UCSD-AML1 (cell line): Measurements from ENCODE around the gene MTERF4.

Source experiments
- DNase-seq: peaks from one replicate; lab custom pipeline; 2025; ENCODE audit not compliant: unreplicated experiment; lab: John Stamatoyannopoulos, UW

MTERF4 gene

DNA sequence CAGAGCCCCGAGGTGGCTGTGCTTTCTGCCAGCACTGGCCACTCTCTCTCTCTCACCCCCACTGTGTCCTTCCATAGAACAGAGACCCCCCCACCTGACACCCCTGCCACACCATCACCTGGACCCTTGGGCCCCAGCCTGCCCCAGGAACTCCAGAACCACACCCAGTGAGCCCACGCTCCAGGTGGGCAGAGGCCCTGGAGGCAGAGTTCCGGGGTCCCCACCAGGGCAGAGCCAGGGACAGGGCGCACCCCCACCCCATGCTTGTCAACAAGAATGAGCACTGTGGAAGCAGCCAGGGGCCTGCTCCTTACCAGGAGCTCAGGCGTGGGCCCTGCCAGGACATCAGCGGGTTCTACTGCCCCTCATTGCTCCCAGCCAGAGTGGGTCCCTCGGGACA, 32.6 kb upstream of the MTERF4 start:
- no peak for DNase-seq

GRCh38 chr2:241133436-241133820, 31.3 kb upstream of the MTERF4 start:
- DNase-seq: no peak

DNA sequence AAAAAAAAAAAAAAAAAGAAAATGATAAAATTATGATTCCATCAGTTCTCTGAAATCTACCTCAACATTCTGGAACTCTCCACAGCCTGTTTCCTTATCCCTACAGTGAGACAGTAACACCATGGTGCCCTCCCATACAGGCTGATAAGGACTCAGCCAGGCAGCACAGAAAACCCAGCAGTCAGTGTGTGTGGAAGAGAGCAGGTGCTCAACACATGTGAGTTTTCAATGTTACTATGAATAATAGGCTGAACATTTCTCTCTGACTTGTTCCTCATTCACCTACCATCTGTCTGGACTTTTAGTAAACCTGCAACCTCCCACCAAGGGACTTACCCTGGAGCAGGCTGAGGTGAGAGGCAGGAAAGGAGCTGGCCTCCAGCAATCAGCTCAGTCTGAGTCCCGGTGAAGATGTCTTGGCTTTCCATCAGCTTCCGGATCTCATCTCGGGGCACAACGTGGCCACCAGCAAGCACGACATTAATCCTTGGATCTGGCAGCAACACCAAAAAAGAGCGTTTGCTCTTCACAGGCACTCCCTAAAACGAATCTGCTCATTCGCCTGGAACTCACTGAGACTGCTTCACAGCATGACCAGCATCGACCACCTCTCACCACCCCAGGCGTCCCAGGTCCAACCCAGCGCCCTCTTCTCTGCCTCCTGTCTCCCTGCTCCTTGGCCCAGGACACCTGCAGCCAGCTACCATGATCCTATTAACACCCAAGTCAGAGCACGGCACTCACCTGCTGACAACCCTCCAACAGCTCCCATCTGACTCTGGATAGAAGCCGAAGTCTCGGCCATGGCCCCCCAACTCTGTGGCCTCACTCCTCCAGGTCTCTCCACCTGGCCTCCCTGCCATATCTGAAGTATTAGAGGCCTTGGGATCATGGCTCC, 30.7 kb upstream of the MTERF4 start:
- DNase-seq: no peak

DNA sequence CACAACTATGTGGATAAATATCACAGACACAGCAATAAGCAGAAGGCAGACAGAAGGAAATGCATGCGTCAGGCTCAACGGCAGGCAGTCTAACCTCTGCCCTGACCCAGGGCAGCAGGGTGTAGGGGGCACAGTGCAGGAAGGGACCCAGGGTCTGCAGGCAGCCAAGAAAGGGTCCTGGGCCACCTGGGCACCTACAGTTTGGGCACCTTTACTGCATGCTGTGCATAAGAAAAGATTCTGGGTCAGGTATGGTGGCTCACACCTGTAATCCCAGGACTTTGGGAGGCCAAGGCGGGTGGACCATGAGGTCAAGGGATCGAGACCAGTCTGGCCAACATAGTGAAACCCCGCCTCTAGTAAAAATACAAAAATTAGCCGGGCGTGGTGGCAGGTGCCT, 29.4 kb upstream of the MTERF4 start:
- DNase-seq: no peak

DNA sequence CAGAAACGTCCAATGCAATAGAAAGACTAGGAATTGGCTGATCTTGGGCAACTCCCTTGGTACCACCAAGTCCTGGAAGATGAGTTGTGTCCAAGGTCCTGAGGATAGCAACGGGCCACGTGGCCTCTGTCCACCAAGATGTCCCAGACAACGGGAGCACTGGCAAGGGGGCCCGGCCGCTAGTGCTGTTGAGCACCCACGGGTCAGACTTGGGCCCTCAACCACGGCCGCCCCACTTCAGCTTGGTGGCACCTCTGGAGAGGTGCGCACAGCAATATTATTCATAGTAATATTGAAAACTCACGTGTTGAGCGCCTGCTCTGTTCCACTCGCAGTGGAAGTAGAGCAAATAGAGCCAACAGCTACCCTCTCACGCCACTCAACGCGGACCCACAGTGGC, 28.2 kb upstream of the MTERF4 start:
- DNase-seq: no peak

DNA sequence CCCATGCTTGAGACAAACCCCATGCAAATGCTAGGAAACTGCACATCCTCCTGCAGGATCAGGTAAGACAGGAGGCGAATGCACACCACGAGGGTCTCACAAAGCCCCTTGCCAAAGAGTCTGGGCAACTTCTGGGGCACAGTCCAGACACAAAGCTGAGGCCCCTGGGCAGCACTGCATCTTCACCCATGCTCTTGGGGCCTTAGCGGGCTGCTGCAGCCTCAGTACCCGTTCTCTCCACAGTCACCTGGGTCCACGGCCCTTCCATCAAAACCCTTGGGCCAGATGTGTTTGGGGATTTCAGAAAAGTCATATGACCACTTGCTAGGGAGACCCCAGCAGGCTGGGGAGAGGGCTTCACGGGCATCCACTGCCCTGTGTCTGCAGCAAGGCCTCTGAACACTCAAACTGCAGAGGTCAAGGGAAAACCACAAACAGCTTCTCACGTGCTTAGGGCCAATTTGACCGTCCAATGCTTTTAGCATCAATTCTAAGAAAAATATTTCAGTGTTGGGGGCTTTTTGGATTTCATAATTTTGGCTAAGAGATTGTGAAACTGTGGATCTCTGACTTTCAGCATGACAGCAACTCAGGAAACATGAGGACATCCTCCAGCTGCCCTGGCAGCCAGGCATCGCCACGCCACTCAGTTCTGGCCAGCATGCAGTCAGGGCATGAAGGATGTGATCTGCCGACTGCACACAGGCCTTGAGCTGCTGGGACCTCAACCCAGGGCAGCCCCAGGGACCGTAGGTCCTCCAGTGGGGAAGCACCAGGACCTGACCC, 27.2 kb upstream of the MTERF4 start:
- no peak for DNase-seq

DNA sequence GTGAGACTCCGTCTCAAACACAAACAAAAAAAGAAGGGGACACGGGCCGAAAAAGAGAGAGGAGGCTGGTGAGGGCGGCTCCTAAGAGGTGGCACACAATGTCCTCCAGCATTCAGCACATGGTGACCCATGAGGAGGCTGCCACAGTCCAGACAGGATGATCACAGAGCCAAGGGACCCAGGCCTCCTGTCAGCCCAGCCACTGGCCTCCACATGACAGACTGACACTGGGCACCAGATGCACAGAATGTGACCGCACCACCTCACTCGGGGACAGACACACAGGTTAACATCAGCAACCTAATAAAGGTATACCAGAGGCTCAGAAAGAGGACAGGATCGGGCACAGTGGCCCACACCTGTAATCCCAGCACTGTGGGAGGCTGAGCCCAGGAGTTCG, 26.2 kb upstream of the MTERF4 start:
- DNase-seq: no peak

DNA sequence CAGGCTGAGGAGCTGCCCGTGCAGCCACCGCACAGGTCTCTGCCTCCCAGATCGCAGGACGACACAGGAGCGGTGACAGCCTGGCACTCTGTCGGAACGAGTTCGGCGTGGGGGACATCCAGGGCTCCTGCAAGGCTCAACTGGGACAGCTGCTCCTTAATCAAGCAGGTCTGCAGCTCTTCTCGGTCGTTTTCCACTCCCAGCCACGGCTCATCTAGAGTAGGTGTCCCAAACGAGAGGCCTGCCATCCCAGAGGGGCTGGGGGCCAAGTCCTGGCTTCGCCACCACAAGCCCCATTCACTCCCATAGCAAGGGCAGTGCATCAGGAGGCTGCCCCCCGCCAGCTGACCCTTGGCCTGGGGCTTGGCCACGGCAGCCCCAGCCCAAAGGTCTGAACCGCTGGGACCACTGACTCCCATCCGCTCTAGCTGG, 24.7 kb upstream of the MTERF4 start:
- no peak for DNase-seq

DNA sequence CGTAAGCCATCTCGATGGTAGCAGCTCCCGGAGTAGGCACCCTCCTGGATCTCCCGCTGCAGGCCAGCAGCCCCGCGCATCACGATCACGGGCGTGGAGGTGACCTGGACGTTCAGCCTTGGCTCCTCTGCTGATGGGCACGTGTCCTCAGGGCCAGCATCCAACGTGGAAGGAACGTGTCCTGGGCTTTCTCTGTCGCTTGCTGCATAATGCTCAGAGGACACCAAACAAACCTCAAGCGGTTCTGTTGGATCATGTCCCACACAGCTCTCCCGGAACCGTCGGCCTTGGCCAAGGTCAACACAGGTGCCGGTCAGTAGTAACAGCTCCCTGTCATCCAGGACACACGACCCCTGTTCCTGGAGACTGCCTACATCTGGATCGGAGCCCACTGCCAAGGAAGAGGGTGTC, 24.1 kb upstream of the MTERF4 start:
- no peak for DNase-seq

DNA sequence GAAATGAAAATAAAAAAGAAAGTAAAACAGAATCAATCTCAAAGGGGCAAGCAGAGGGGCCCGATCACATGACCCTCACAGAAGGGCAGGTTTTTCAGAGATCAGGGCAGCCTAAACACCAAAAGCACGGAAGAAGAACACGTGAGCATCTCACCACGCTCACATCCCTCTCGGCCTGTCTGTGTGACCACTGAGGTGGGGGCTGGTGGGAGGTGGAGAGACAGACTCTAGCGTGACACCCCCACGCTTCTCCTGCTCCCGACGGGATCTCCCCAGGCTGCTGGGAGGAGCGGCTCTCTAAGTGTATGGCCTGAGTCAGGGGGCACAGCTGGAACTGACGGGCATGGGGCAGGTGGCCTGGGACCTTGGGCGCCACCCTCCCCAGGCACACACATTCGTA, 23.5 kb upstream of the MTERF4 start:
- no peak for DNase-seq

DNA sequence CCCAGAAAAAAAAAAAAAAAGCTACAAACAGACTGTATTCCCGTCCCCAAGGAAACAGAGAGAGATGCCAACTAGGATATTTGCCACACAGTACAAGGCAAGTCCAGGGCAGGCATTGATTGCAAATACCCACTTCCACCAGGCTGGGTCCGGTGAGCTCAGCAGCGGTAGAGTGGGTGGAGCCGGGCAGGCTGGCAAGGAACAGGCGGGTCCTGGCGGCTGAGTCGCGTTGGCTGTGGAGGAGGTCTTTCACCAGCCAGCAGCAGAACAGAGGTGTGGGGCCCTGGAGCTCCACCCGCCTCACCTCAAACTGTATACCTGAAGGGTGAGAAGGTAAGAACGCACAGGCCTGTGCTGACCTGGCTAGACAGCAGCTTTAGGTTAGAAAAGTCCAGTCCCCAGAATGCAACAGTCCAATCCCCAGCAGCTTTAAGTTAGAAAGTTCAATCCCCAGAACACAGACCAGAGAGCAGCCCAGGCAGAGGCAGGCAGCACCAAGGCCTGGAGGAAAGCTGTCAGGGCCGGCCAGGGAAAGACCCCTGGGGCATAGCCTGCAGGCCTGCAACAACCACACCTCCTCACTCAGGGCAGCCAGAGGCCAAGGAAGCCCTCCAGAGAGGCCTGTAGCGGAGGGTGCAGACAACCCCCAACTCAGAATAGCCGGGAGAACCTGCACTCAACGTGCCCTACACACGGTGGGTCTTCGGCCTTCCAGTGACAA, 21.9 kb upstream of the MTERF4 start:
- no peak for DNase-seq

- no peak for DNase-seq
Measured at GRCh38 chr2:241122376-241123002, 20.4 kb upstream of the MTERF4 start.

GRCh38 chr2:241121008-241121407, 18.9 kb upstream of the MTERF4 start:
- no peak for DNase-seq

DNA sequence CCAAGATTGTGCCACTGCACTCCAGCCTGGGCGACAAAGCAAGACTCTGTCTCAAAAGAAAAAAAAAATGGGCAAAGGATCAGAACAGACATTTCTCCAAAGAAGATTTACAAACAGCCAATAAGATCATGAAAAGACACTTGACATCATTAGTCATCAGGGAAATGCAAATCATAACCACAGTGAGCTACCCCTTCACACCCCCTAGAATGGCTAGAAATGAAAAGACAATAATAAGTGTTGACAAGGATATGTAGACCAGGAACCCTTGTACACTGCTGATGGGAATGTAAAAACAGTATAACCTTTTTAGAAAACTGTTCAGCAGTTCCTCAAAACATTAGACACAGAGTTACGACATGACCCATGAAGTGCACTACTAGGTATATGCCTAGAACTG, 18.4 kb upstream of the MTERF4 start:
- no peak for DNase-seq

DNA sequence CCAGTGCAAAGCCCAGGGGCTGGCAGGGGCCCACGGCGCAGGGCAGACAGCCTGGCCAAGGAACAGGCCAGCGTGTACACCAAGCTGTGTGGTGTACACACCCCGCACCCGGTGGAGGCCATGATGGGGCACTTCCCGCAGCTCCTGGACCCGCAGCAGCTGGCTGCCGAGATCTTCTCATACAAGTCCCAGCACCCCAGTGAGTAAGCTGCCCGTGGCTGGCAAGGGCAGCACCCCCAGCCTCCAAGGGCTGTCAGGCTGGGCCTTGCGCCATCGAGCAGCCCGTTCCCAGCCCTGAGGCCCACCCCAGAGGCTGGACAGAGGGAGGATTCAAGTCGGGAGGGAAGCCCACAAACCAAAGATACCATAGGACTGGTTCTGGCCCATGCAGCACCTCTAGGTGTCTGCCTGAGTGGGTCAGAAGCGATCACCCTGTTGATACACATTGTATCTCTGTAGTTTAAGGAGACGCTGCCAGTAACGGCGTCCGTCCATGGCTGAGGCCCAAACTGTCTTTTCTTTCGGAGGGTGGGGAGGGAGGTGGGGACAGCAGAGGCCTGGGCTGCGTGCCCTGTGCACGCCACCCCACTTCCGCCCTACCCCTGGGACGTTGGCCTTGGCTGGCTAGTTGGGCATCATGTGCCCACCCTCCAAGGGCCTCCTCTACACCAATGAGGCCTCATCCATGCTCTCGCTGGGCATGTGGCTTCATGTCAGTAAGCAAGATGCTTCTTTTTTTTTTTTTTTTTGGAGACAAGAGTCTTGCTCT, 16.8 kb upstream of the MTERF4 start:
- no peak for DNase-seq

GRCh38 chr2:241116606-241117560, 14.8 kb upstream of the MTERF4 start:
- DNase-seq: no peak

GRCh38 chr2:241115361-241115760, 13.3 kb upstream of the MTERF4 start:
- DNase-seq: no peak

DNA sequence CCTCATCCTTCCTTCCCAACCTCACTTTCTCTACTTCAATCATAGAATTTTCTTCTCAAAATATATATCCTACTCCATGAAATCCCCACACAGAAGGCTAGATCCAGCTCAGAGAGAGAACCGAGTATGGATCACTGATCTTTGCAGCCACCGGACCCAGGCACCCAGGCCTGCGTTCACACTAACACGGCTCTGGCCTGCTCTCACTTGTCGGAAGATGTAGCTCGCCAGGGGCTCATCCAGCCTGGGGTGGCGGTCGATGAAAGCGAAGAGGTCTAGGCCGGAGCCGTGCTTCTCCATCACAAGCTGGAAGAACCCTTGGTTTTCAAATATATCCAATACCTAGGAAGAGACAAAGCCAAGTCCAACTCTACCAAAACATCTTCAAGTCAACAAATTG, 12.7 kb upstream of the MTERF4 start:
- no peak for DNase-seq

DNA sequence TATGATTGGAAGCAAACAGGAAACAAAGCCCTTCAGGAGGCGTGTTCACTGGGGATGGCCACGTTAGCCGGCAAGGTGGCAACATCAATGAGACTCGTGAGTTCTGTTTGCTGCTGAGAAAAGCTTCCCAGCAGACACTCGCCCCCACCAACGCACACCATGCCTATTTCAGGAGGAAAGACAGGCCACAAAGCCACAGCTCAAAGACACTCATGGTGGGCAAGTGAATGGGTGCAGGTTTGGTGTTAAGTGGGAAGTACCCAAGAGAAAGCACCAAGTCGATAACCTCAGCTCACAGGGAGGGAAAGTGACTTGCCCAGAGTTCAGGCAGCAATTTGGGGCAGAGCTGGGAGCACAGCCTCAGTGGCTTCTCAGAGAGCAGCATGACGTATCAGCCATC, 10.5 kb upstream of the MTERF4 start:
- DNase-seq: no peak
